Measurements from ENCODE around the gene PPP1R15A.

- TF ChIP-seq CTCF (optimal IDR thresholded peaks at IDR 0.05 in 1 of 3, IDR thresholded peaks at IDR 0.05 in 1 of 3, conservative IDR thresholded peaks at IDR 0.05 in 1 of 3; ENCODE audit: extremely low read depth in 1 of 3, insufficient read depth in 2 of 3, low read length in 3 of 3) (no peak), EZH2 (IDR thresholded peaks at IDR 0.05; ENCODE audit: low read length) (no peak)
Measured at GRCh38 chr19:48896191-48896720, 24.0 kb downstream of the PPP1R15A start.
